Mesothelial cell of epicardium (in vitro differentiated cells): Measurements from ENCODE around the gene SLC26A8. TPM values are rescaled to one million over a fixed set of nuclear protein-coding genes. Genes with fewer than 3 reads are reported as not detected.

Experiments used
- DNase-seq, 2 experiments: peaks; one replicate each; pipeline ENCODE4 v3.0.0; 2021; ENCODE audit warnings: low spot score in 2 of 2; ENCODE audit not compliant: unreplicated experiment in 2 of 2
- H3K27ac Mint-ChIP-seq: 2 replicates; pipeline ENCODE4 v1.8.0; 2021; ENCODE audit warnings: mixed read lengths
- H3K27me3 Mint-ChIP-seq: 2 replicates; pipeline ENCODE4 v1.8.0; 2021; ENCODE audit warnings: low read depth, mixed read lengths
- H3K36me3 Mint-ChIP-seq: 2 replicates; pipeline ENCODE4 v1.8.0; 2021; ENCODE audit warnings: mixed read lengths
- H3K4me1 Mint-ChIP-seq: 2 replicates; pipeline ENCODE4 v1.8.0; 2021; ENCODE audit warnings: mixed read lengths
- H3K4me3 Mint-ChIP-seq: 2 replicates; pipeline ENCODE4 v1.8.0; 2021; ENCODE audit warnings: mild to moderate bottlenecking, moderate library complexity, mixed read lengths
- H3K9me3 Mint-ChIP-seq: 2 replicates; pipeline ENCODE4 v1.8.0; 2021; ENCODE audit warnings: mixed read lengths
- CTCF ChIP-seq: fragments of 200-600 bp; sonication (generic); IDR thresholded peaks from one replicate; pipeline ENCODE4 v1.5.0; 2021; ENCODE audit warnings: antibody characterized with exemption; ENCODE audit not compliant: unreplicated experiment
- total RNA-seq: library from RNA; stranded (reverse); gene quantifications from 3 replicates; pipeline ENCODE4 v1.2.1, GENCODE V29; 2021

SLC26A8 gene
- total RNA-seq, 1 donor from 2014 or later: 0.29 TPM

GRCh38 chr6:36029464-36029863, 5.0 kb upstream of the SLC26A8 start:
- no peak for TF ChIP-seq CTCF
- H3K4me1 Mint-ChIP-seq: peaks cover 60% of the 10 kb centered on the region
- peak overlapping the region; percentile 85 for H3K4me3 Mint-ChIP-seq
- H3K27ac Mint-ChIP-seq: peak overlapping the region; percentile 93
- H3K9me3 Mint-ChIP-seq: no peaks in the 10 kb centered on the region
- no peak for DNase-seq
- no peaks in the 10 kb centered on the region for H3K27me3 Mint-ChIP-seq
- H3K36me3 Mint-ChIP-seq: no peaks in the 10 kb centered on the region

- no peak for TF ChIP-seq CTCF
- peak in 1 of 2 experiments; percentile 51 for DNase-seq
- Mint-ChIP-seq H3K4me1 (peaks cover 57% of the 10 kb centered on the region), H3K27ac (peak overlapping the region; percentile 93), H3K9me3 (no peaks in the 10 kb centered on the region), H3K27me3 (no peaks in the 10 kb centered on the region), H3K36me3 (no peaks in the 10 kb centered on the region), H3K4me3 (peak overlapping the region; percentile 85)
Measured at GRCh38 chr6:36028877-36029324, 4.5 kb upstream of the SLC26A8 start.

GRCh38 chr6:36028088-36028876, 3.8 kb upstream of the SLC26A8 start:
- TF ChIP-seq CTCF: no peak
- peak overlapping the region; percentile 93 for H3K27ac Mint-ChIP-seq
- peak overlapping the region; percentile 85 for H3K4me3 Mint-ChIP-seq
- no peaks in the 10 kb centered on the region for H3K27me3 Mint-ChIP-seq
- H3K36me3 Mint-ChIP-seq: no peaks in the 10 kb centered on the region
- peaks cover 55% of the 10 kb centered on the region for H3K4me1 Mint-ChIP-seq
- DNase-seq: peak; percentile 28 to 57
- H3K9me3 Mint-ChIP-seq: no peaks in the 10 kb centered on the region

- H3K9me3 Mint-ChIP-seq: no peaks in the 10 kb centered on the region
- H3K4me1 Mint-ChIP-seq: peaks cover 55% of the 10 kb centered on the region
- H3K27me3 Mint-ChIP-seq: no peaks in the 10 kb centered on the region
- peak within 1 kb of the TSS; percentile 93 for H3K27ac Mint-ChIP-seq
- peak; percentile 97 to 99 for DNase-seq
- peak; percentile 50 for TF ChIP-seq CTCF
- H3K36me3 Mint-ChIP-seq: no peaks in the 10 kb centered on the region
- peak within 1 kb of the TSS; percentile 85 for H3K4me3 Mint-ChIP-seq
Measured at GRCh38 chr6:36027501-36028087, 3.2 kb upstream of the SLC26A8 start, which contains the start of gene MAPK14. Gene MAPK14, plus strand, starts transcription at chr6:36027808. Its CDS starts 350 bp downstream, at chr6:36028158.

GRCh38 chr6:36025932-36026327, 1.5 kb upstream of the SLC26A8 start:
- DNase-seq: no peak
- Mint-ChIP-seq H3K27me3 (no peaks in the 10 kb centered on the region), H3K36me3 (no peaks in the 10 kb centered on the region), H3K9me3 (no peaks in the 10 kb centered on the region), H3K4me1 (peaks cover 44% of the 10 kb centered on the region), H3K4me3 (peak overlapping the region; percentile 38), H3K27ac (peak overlapping the region; percentile 89)
- TF ChIP-seq CTCF: no peak
